ENCODE measurements around the gene JAK2.

JAK2 gene

DNA sequence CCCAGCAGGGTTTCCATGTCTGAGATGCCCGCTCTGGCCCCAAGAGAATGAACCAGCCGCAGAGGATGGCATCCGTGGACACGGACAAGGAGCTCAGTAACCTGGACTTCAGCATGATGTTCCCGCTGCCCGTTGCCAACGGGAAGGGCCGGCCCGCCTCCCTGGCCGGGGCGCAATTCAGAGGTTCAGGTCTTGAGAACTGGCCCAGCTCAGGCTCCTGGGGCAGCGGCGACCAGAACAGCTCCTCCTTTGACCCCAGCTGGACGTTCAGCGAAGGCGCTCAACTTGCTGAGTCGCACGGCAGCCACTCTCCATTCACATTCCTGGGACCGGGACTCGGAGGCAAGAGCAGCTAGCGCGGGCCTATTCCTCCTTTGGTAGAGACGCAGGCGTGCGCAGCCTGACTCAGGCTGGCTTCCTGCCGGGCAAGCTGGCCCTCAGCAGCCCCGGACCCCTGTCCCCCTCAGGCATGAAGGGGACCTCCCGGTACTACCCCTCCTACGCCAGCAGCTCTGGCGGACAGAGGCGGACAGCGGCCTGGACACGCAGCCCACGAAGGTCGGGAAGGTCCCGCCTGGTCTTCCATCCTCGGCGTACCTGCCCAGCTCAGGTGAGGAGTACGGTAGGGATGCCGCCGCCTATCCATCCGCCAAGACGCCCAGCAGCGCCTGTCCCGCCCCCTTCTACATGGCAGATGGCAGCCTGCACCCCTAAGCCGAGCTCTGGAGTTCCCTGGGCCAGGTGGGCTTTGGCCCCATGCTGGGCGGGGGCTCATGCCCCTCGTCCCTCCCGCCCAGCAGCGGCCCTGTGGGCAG lies 126.0 kb downstream of the JAK2 start:
- no peak overlapping the region for H3K4me3 ChIP-seq (ENCODE audit: low read length)
- WGBS: 94% methylated on average over 50 of the region's 50 CpGs
- H3K9me3 ChIP-seq (ENCODE audit: insufficient read depth, low read depth, low read length): no peaks in the 10 kb centered on the region
- no peaks in the 10 kb centered on the region; the same call in 1 of the 2 replicates for H3K36me3 ChIP-seq (ENCODE audit: insufficient read depth, low read length)
- no peak overlapping the region for H3K9ac ChIP-seq (ENCODE audit: low read depth, low read length)
- no peaks in the 10 kb centered on the region for H3K27me3 ChIP-seq (ENCODE audit: insufficient read depth, low read length)
- no peaks in the 10 kb centered on the region for H3K4me1 ChIP-seq (ENCODE audit: insufficient read depth, low read length)
- no peak overlapping the region for H3K27ac ChIP-seq (ENCODE audit: low read depth, low read length)

DNA sequence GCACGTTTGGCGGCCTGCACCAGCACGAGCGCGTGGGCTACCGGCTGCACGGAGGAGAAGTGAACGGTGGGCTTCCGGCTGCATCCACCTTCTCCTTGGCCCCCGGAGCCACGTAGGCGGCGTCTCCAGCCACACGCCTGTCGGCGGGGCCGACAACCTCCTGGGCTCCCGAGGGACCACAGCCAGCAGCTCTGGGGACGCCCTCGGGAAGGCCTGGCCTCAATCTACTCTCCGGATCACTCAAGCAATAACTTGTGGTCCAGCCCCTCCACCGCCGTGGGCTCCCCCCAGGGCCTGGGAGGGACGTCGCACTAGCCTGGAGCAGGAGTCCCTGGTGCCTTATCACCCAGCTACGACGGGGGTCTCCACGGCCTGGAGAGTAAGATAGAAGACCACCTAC lies 126.6 kb downstream of the JAK2 start:
- Histone ChIP-seq H3K9ac (ENCODE audit: low read depth, low read length) (no peak overlapping the region), H3K4me3 (ENCODE audit: low read length) (no peak overlapping the region), H3K4me1 (ENCODE audit: insufficient read depth, low read length) (no peaks in the 10 kb centered on the region), H3K9me3 (ENCODE audit: insufficient read depth, low read depth, low read length) (no peaks in the 10 kb centered on the region), H3K27me3 (ENCODE audit: insufficient read depth, low read length) (no peaks in the 10 kb centered on the region), H3K27ac (ENCODE audit: low read depth, low read length) (no peak overlapping the region), H3K36me3 (ENCODE audit: insufficient read depth, low read length) (no peaks in the 10 kb centered on the region; the same call in 1 of the 2 replicates)
- 97% methylated on average over 28 of the region's 28 CpGs for WGBS

DNA sequence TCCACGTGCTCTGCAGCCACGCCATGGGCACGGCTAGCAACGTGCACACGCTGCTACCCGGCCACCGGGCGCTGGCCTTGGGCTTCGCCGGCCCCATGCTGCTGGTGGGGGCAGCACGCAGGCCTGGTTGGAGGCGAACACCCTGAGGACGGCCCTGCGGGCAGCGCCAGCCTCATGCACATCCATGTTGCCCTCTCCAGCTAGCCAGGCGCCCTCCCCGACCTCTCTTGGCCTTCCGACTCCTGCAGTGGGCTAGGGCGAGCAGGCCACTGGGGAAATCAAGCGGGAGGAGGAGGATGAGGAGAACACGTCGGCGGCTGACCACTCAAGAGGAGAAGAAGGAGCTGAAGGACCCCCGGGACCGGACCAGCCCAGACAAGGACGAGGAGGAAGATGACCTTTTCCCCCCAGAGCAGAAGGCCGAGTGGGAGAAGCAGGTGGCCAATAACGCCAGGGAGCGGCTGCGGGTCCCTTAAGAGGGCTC lies 127.1 kb downstream of the JAK2 start:
- H3K4me1 ChIP-seq (ENCODE audit: insufficient read depth, low read length): no peaks in the 10 kb centered on the region
- H3K9ac ChIP-seq (ENCODE audit: low read depth, low read length): no peak overlapping the region
- H3K27me3 ChIP-seq (ENCODE audit: insufficient read depth, low read length): no peaks in the 10 kb centered on the region
- H3K36me3 ChIP-seq (ENCODE audit: insufficient read depth, low read length): no peaks in the 10 kb centered on the region; the same call in 1 of the 2 replicates
- no peak overlapping the region for H3K4me3 ChIP-seq (ENCODE audit: low read length)
- H3K27ac ChIP-seq (ENCODE audit: low read depth, low read length): no peak overlapping the region
- 96% methylated on average over 30 of the region's 30 CpGs for WGBS
- H3K9me3 ChIP-seq (ENCODE audit: insufficient read depth, low read depth, low read length): no peaks in the 10 kb centered on the region

DNA sequence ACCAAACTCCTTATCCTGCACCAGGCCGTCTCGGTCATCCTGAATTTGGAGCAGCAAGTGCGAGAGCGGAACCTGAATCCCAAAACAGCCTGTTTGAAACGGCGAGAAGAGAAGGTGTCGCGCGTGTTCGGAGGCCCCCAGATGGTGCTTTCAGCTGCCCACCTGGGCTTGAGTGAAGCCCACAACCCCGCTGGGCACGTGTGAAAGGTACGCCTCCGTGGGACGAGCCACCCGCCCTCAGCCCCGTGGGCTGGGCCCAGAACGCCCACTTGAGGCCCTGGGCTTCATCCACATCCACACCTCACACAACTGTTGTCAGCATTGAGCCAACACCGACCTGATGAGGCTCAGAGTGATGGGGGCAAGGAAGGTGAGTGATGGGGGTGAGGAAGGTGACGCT lies 127.6 kb downstream of the JAK2 start:
- H3K27me3 ChIP-seq (ENCODE audit: insufficient read depth, low read length): no peaks in the 10 kb centered on the region
- H3K9me3 ChIP-seq (ENCODE audit: insufficient read depth, low read depth, low read length): no peaks in the 10 kb centered on the region
- no peaks in the 10 kb centered on the region for H3K4me1 ChIP-seq (ENCODE audit: insufficient read depth, low read length)
- H3K36me3 ChIP-seq (ENCODE audit: insufficient read depth, low read length): no peaks in the 10 kb centered on the region; the same call in 1 of the 2 replicates
- H3K27ac ChIP-seq (ENCODE audit: low read depth, low read length): no peak overlapping the region
- H3K4me3 ChIP-seq (ENCODE audit: low read length): no peak overlapping the region
- WGBS: 93% methylated on average over 19 of the region's 20 CpGs
- H3K9ac ChIP-seq (ENCODE audit: low read depth, low read length): no peak overlapping the region

DNA sequence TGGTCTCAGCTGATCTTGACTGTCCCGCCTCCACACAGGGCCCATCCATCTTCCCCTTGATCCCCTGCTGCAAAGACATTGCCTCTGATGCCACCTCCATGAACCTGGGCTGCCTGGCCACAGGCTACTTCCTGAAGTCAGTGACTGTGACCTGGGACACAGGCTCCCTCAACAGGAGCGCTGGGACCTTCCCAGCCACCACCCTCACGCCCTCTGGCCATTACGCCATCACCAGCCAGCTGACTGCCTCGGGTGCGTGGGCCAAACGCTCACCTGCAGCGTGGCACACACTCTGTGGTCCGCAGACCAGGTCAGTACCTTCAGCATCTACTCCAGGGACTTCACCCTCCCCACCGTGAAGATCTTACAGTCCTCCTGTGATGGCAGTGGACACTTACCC lies 128.5 kb downstream of the JAK2 start:
- H3K9ac ChIP-seq (ENCODE audit: low read depth, low read length): no peak overlapping the region
- WGBS: 94% methylated on average over 10 of the region's 10 CpGs
- no peaks in the 10 kb centered on the region for H3K27me3 ChIP-seq (ENCODE audit: insufficient read depth, low read length)
- H3K4me1 ChIP-seq (ENCODE audit: insufficient read depth, low read length): no peaks in the 10 kb centered on the region
- H3K27ac ChIP-seq (ENCODE audit: low read depth, low read length): no peak overlapping the region
- H3K36me3 ChIP-seq (ENCODE audit: insufficient read depth, low read length): no peaks in the 10 kb centered on the region; the same call in 1 of the 2 replicates
- H3K4me3 ChIP-seq (ENCODE audit: low read length): no peak overlapping the region
- H3K9me3 ChIP-seq (ENCODE audit: insufficient read depth, low read depth, low read length): no peaks in the 10 kb centered on the region

DNA sequence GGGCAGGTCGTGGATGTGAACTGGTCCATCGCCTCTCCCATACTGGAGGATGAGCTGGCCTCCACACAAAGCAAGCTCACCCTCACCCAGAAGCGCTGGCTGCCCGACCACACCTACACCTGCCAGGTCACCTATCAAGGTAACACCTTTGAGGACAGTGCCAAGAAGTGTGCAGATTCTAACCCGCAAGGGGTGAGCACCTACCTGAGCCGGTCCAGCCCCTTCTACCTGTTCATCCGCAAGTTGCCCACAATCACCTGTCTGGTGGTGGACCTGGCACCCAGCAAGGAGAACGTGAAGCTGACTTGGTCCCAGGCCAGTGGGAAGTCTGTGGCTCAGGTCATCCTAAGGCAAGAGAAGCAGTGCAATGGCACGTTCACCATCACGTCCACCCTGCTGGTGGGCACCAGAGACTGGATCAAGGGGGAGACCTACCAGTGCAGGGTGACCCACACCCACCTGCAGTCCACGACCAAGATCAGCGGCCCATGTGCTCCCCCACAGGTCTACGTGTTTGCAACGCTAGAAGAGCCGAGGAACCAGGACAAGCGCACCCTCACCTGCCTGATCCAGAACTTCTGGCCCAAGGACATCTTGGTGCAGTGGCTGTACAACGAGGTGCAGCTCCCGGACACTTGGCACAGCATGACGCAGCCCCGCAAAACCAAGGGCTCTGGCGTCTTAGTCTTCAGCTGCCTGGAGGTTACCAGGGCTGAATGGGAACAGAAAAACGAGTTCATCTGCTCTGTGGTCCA lies 129.1 kb downstream of the JAK2 start:
- Histone ChIP-seq H3K9me3 (ENCODE audit: insufficient read depth, low read depth, low read length) (no peaks in the 10 kb centered on the region), H3K4me3 (ENCODE audit: low read length) (no peak overlapping the region), H3K27me3 (ENCODE audit: insufficient read depth, low read length) (no peaks in the 10 kb centered on the region), H3K36me3 (ENCODE audit: insufficient read depth, low read length) (no peaks in the 10 kb centered on the region; the same call in 1 of the 2 replicates), H3K27ac (ENCODE audit: low read depth, low read length) (no peak overlapping the region), H3K4me1 (ENCODE audit: insufficient read depth, low read length) (no peaks in the 10 kb centered on the region), H3K9ac (ENCODE audit: low read depth, low read length) (no peak overlapping the region)
- WGBS: 96% methylated on average over 22 of the region's 22 CpGs

DNA sequence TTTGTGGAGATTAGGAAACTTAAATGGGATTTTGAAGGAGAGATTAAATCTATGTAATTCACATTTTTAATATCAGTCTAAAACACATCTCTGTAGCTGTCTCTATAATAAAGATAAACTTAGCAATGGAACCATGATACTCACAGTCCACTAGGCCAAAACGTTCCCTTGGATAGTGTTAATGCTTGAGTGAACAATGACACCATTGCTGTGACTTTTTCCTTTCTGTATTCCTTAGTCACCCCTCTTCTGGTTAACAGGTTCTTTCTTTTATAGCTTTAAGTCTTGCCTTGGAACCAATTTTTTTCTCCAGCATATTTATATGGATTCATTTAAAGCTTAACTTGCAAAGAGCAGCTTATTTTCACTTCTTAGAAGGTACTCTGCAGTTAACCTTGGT lies 137.0 kb downstream of the JAK2 start:
- Histone ChIP-seq H3K9ac (ENCODE audit: low read depth, low read length) (no peak overlapping the region), H3K4me1 (ENCODE audit: insufficient read depth, low read length) (no peaks in the 10 kb centered on the region), H3K27ac (ENCODE audit: low read depth, low read length) (no peak overlapping the region), H3K9me3 (ENCODE audit: insufficient read depth, low read depth, low read length) (no peaks in the 10 kb centered on the region), H3K4me3 (ENCODE audit: low read length) (no peak overlapping the region), H3K27me3 (ENCODE audit: insufficient read depth, low read length) (no peaks in the 10 kb centered on the region), H3K36me3 (ENCODE audit: insufficient read depth, low read length) (no peaks in the 10 kb centered on the region)
- WGBS: 100% methylated on average over 1 of the region's 1 CpG

DNA sequence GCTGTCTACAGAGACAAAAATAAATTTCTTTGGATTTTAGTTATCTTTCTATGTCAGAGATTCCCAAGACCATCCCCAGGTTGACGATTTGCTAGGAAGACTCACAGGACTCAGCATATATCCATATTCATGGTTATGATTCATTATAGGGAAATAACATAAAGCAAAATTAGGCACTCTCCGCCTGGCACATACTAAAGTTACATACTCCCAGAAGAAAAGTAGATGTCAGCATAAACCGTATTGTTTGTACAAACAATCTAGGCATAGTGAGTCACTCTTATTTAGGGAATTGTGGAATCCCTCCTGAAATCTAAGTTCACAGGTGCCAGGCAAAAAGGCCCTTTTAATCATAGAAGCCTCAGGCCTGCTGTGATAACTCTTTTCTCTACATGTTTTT lies 137.4 kb downstream of the JAK2 start:
- 97% methylated on average over 2 of the region's 3 CpGs for WGBS
- Histone ChIP-seq H3K36me3 (ENCODE audit: insufficient read depth, low read length) (no peaks in the 10 kb centered on the region), H3K27ac (ENCODE audit: low read depth, low read length) (no peak overlapping the region), H3K9ac (ENCODE audit: low read depth, low read length) (no peak overlapping the region), H3K9me3 (ENCODE audit: insufficient read depth, low read depth, low read length) (no peaks in the 10 kb centered on the region), H3K4me3 (ENCODE audit: low read length) (no peak overlapping the region), H3K27me3 (ENCODE audit: insufficient read depth, low read length) (no peaks in the 10 kb centered on the region), H3K4me1 (ENCODE audit: insufficient read depth, low read length) (no peaks in the 10 kb centered on the region)

DNA sequence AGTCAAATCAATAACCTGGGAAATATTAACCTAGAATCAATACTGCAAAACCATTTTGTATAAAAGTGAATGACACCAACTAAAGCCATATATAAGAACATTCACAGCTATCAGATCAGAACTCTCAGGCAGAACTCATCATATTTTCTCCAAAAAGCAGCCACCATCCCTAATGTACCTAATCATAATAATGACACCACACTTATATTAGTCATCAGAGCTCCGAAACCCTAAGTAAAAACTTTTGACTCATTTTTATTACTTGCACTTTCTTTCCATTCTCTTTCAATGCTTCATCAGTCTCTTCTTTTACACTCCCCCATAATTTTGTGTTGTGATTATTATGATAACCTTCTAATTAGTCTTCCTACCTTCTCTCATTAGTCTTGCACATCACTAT lies 155.1 kb downstream of the JAK2 start:
- Histone ChIP-seq H3K27ac (ENCODE audit: low read depth, low read length) (no peak overlapping the region), H3K36me3 (ENCODE audit: insufficient read depth, low read length) (no peaks in the 10 kb centered on the region), H3K9ac (ENCODE audit: low read depth, low read length) (no peak overlapping the region), H3K9me3 (ENCODE audit: insufficient read depth, low read depth, low read length) (peaks cover 3% of the 10 kb centered on the region; the same call in 1 of the 2 replicates), H3K4me1 (ENCODE audit: insufficient read depth, low read length) (no peaks in the 10 kb centered on the region), H3K4me3 (ENCODE audit: low read length) (no peak overlapping the region), H3K27me3 (ENCODE audit: insufficient read depth, low read length) (no peaks in the 10 kb centered on the region)
- 89% methylated on average over 1 of the region's 1 CpG for WGBS

DNA sequence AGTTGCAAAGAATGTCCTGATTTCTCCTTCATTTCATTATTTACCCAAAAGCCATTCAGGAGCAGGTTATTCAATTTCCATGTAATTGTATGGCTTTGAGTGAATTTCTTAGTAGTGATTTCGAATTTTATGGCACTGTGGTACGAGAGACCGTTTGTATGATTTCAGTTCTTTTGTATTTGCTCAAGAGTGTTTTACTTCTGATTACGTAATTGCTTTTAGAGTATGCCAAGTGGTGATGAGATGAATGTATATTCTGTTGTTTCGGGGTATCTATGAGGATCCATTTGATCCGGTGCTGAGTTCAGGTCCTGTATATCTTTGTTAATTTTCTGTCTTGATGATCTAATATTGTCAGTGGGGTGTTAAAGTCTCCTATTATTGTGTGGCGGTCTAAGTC lies 159.1 kb downstream of the JAK2 start:
- Histone ChIP-seq H3K4me3 (ENCODE audit: low read length) (no peak overlapping the region), H3K9ac (ENCODE audit: low read depth, low read length) (no peak overlapping the region), H3K4me1 (ENCODE audit: insufficient read depth, low read length) (no peaks in the 10 kb centered on the region), H3K36me3 (ENCODE audit: insufficient read depth, low read length) (no peaks in the 10 kb centered on the region), H3K9me3 (ENCODE audit: insufficient read depth, low read depth, low read length) (peaks cover 4% of the 10 kb centered on the region; the same call in 1 of the 2 replicates), H3K27ac (ENCODE audit: low read depth, low read length) (no peak overlapping the region), H3K27me3 (ENCODE audit: insufficient read depth, low read length) (no peaks in the 10 kb centered on the region)
- WGBS: 95% methylated on average over 6 of the region's 7 CpGs

DNA sequence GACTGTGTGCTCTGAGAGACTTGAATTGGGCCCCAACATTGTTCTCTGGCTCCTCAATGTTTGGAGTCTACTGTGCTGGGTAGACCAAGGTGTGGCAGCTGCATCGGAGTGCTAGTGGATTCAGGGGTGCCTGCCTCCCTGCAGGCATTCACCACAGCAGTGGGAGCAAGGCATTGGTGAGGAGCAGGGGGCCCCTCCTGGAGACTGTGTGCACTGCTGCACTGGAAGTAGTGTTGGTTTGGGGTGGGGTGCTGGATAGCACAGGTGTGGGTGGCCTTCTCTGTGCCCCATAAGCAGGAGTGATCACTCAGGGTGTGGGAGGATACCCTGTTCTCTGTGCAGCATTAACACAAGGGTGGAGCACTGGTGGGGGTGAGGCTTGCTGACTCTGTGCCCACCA lies 161.2 kb downstream of the JAK2 start:
- no peak overlapping the region for H3K27ac ChIP-seq (ENCODE audit: low read depth, low read length)
- no peak overlapping the region for H3K4me3 ChIP-seq (ENCODE audit: low read length)
- 97% methylated on average over 1 of the region's 1 CpG for WGBS
- H3K4me1 ChIP-seq (ENCODE audit: insufficient read depth, low read length): no peaks in the 10 kb centered on the region
- no peaks in the 10 kb centered on the region for H3K36me3 ChIP-seq (ENCODE audit: insufficient read depth, low read length)
- no peak overlapping the region for H3K9ac ChIP-seq (ENCODE audit: low read depth, low read length)
- no peaks in the 10 kb centered on the region for H3K27me3 ChIP-seq (ENCODE audit: insufficient read depth, low read length)
- peaks cover 4% of the 10 kb centered on the region; the same call in 1 of the 2 replicates for H3K9me3 ChIP-seq (ENCODE audit: insufficient read depth, low read depth, low read length)
